Mucosa of stomach (tissue), 1 donor: Measurements from ENCODE around the gene LTN1.
A peak's percentile ranks its signal among the peaks of the same experiment; 100 is the strongest.

ENCODE experiments used
- H3K27me3 ChIP-seq: one replicate; pipeline ENCODE4 v1.7.0; 2013; ENCODE audit warnings: mild to moderate bottlenecking, low read length; ENCODE audit not compliant: control insufficient read depth, insufficient read depth
- H3K36me3 ChIP-seq: one replicate; pipeline ENCODE4 v1.7.0; 2013; ENCODE audit warnings: low read length; ENCODE audit not compliant: control insufficient read depth, insufficient read depth
- H3K4me1 ChIP-seq: one replicate; pipeline ENCODE4 v1.7.0; 2013; ENCODE audit warnings: mild to moderate bottlenecking, low read length; ENCODE audit not compliant: control insufficient read depth, insufficient read depth
- H3K4me3 ChIP-seq: one replicate; pipeline ENCODE4 v1.7.0; 2013; ENCODE audit warnings: low read length
- H3K9ac ChIP-seq: one replicate; pipeline ENCODE4 v1.7.0; 2013; ENCODE audit warnings: mild to moderate bottlenecking, low read length, moderate library complexity
- H3K9me3 ChIP-seq: one replicate; pipeline ENCODE4 v1.7.0; 2013; ENCODE audit warnings: mild to moderate bottlenecking, low read length, moderate library complexity; ENCODE audit not compliant: control insufficient read depth
- donor health status: Pancreatic carcinoma.

LTN1 gene

DNA sequence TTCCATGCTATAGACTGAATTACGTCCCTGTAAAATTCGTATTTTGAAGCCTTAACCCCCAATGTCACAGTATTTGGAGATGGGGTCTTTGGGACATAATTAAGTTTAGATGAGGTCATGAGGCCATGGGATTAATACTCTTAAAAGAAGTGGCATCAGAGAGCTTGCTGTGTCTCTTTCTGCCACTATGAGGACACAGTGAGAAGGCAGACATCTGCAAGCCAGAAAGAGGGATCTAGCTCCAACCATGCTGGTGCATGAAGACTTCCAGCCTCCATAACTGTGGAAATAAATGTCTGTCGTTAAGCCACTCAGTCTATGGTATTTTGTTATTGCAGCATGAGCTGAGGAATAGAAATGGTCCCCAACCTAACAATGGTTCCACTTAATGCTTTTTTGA is 99.0 kb downstream of the LTN1 start:
- no peak overlapping the region for H3K9ac ChIP-seq
- H3K9me3 ChIP-seq: no peaks in the 10 kb centered on the region
- no peaks in the 10 kb centered on the region for H3K4me1 ChIP-seq
- H3K27me3 ChIP-seq: no peaks in the 10 kb centered on the region
- H3K36me3 ChIP-seq: no peaks in the 10 kb centered on the region
- H3K4me3 ChIP-seq: no peak overlapping the region

DNA sequence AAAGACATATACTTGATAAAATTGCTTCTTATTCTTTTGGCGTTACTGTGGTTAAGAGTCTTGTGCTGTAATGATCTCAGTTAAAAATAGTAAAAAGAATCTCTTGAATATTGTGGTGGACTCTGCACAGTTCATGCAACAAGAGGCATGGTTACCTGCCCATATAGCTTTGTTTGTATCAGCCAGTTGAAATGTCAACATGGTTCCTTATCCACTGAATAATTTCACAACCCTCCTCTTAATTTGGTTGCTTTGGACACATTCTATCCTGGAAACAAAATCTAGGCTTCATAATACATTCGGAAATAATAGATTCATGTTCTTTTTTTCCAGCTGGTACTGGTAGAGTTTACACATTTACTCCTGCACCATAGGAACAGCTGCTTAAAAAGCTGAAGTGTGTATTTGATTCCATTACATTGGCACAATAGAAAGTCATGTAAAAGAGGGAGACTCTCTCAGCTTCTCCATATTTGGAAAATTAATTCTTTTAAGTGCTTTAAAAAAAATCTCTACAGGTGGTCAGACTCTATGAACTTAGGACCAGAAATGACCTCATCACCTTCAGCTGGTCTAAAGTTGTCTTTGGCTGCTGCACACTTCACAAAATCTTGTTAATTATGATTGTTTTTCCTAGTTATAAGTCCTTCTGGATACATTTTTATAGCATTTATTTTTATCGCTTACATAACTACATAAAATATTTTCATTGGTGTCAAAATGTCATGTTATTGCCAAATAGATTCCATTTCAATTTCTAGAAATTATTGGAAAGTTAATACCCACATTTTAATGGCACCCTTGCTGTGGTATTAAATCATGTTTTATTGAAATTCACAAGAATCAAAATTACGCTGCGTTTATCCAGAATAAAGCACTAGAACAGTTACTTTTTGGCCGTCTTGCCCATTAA is 100.2 kb downstream of the LTN1 start:
- H3K36me3 ChIP-seq: no peaks in the 10 kb centered on the region
- no peaks in the 10 kb centered on the region for H3K9me3 ChIP-seq
- H3K4me1 ChIP-seq: no peaks in the 10 kb centered on the region
- H3K27me3 ChIP-seq: no peaks in the 10 kb centered on the region
- no peak overlapping the region for H3K4me3 ChIP-seq
- H3K9ac ChIP-seq: no peak overlapping the region

DNA sequence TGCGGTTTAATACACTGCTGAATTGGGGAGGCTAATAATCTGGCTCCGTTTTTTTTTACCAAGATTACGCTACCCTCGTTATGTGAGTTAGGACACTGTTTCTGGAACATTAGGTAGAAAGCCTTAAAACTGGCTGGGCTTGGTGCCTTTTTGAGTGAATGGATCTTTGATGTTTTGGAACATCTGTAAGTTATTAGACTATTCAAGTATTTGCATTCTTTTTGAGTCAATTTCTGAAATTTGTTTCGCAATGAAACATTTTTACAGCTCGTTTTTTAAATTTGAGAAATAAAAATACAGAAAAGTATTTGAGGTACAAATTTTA is 106.9 kb downstream of the LTN1 start:
- Histone ChIP-seq H3K4me1 (peaks cover 12% of the 10 kb centered on the region), H3K36me3 (no peaks in the 10 kb centered on the region), H3K27me3 (no peaks in the 10 kb centered on the region), H3K9me3 (no peaks in the 10 kb centered on the region), H3K4me3 (no peak overlapping the region), H3K9ac (no peak overlapping the region)

GRCh38 chr21:28884976-28885852 is 107.5 kb downstream of the LTN1 start:
- Histone ChIP-seq H3K9me3 (no peaks in the 10 kb centered on the region), H3K36me3 (no peaks in the 10 kb centered on the region), H3K4me1 (peaks cover 12% of the 10 kb centered on the region), H3K4me3 (peak overlapping the region; percentile 75), H3K9ac (peak overlapping the region; percentile 83), H3K27me3 (no peaks in the 10 kb centered on the region)

- Histone ChIP-seq H3K4me1 (peaks cover 12% of the 10 kb centered on the region), H3K4me3 (peak overlapping the region; percentile 75), H3K36me3 (no peaks in the 10 kb centered on the region), H3K27me3 (no peaks in the 10 kb centered on the region), H3K9me3 (no peaks in the 10 kb centered on the region), H3K9ac (peak overlapping the region; percentile 83)
Observed at GRCh38 chr21:28884481-28884880, 108.2 kb downstream of the LTN1 start.

GRCh38 chr21:28883931-28884330 is 108.7 kb downstream of the LTN1 start:
- peak overlapping the region; percentile 83 for H3K9ac ChIP-seq
- H3K36me3 ChIP-seq: no peaks in the 10 kb centered on the region
- H3K27me3 ChIP-seq: no peaks in the 10 kb centered on the region
- H3K4me1 ChIP-seq: peaks cover 12% of the 10 kb centered on the region
- no peaks in the 10 kb centered on the region for H3K9me3 ChIP-seq
- peak overlapping the region; percentile 75 for H3K4me3 ChIP-seq

DNA sequence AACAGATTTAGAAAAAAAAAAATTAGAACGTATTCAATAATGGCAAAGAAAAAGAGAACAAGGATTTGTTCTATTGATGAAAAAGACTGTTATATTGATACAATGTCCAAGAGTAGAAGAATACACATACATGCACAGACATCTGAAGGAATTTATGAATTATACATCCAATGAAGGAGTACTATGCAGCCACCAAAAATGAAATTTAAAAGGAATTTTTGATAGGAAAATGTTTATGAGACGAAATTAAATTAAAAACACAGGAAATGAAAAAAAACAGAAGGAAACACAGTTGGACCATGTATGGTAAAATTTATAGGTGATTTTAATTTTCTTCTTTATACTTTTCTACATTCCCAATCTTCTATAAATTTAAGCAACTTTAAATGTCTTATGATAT is 110.3 kb downstream of the LTN1 start:
- Histone ChIP-seq H3K9me3 (no peaks in the 10 kb centered on the region), H3K4me3 (no peak overlapping the region), H3K9ac (no peak overlapping the region), H3K4me1 (peaks cover 12% of the 10 kb centered on the region), H3K36me3 (no peaks in the 10 kb centered on the region), H3K27me3 (no peaks in the 10 kb centered on the region)
